HG03342 (cell line): ENCODE data around the gene CASKIN2.
A peak's percentile ranks its signal among the peaks of the same experiment; 100 is the strongest.
"Not testable (repeated sequence)": the region's sequence is repeated elsewhere in the genome, so short reads cannot be mapped to it uniquely, and the experiment has no call there.

Experiments
- ATAC-seq: cut with Tn5 transposase; IDR thresholded peaks from one replicate; pipeline ENCODE4 v1.9.1; 2021; ENCODE audit warnings: mild to moderate bottlenecking, moderate library complexity; ENCODE audit not compliant: unreplicated experiment

The CASKIN2 gene

DNA sequence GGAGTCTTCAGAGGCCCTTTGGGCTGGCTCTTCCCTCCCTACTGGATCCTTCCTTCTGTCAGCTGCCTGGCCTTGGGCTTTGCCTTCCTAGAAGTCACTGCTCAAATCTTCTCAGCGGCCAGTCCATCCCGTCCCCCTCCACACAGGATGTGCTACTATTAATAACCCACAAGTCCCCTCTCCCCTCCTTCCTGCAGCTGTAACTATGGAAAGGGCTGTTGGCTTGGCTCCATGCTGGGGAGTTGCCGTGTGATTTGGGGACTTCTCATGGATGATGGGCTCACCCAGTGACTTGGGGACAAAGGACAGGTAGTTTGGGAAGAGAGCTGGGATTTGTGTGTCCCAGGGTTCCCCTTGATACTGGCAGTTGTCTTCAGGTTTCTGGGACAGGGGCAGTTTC lies 39.5 kb downstream of the CASKIN2 start:
- no peak for ATAC-seq

GRCh38 chr17:75475144-75475835 lies 40.0 kb downstream of the CASKIN2 start:
- ATAC-seq, result no peak

DNA sequence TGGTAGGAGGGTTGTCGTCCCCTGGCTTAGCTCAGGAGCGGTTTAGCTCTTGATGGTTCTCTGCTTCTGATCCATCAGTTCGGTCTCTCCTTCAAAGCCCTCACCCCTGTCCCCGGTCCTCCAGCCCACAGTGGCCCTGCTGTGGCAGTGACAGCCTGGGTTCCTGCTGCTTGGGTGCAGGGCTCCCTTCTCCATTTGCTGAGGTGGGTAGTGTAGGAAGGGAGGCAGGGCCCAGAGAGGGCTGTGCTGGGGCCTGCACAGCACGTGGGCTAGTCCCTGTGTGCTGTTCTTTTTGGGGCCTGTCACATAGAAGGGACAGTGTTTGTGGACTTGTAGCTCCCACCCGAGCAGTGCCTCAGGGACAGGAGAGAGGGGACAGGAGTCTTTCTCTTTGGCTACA lies 40.6 kb downstream of the CASKIN2 start:
- ATAC-seq, result no peak

DNA sequence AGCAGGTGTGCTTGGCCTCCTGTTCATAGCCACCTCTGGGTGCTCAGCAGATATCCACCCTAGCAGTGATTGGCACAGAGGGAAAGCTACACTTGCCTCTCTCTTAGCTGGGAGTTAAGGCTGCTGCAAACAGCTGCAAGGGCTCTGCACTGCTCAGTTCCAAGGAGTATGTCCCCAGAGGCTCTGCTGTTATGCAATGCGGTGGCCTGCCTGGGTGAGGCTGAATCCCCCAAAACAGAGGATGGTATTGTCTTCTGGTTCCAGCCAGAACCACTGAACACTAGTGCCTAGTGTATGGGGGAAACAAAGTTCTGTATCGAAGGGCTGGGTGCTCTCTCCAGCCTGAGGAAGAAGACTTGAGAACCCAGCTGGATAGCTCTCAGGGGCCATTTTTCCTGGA lies 42.1 kb downstream of the CASKIN2 start:
- no peak for ATAC-seq

DNA sequence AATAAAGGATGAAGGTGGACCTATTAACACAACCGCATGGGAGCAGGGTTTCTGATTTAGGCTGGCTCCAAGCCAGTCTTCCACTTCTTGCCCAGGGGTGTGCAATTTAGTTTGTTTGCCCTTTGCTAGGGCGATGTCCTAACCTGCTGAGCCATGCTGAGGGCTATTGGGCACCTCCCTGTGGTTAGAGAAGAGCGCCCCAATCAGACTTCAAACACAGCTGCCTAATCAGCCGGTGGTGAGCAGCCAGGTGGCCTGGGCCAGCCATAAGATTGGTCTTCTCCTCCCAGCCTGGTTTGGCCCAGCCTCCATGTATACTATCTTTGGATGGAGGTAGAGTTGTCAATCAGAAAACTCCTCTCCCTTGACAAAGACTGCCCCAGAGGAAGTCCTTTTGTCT lies 43.2 kb downstream of the CASKIN2 start:
- ATAC-seq, result no peak

GRCh38 chr17:75471207-75471606 lies 44.1 kb downstream of the CASKIN2 start:
- no peak for ATAC-seq

- ATAC-seq, result no peak
Measured at GRCh38 chr17:75468779-75469373, 46.5 kb downstream of the CASKIN2 start.

- no peak for ATAC-seq
Measured at GRCh38 chr17:75468291-75468754, 47.0 kb downstream of the CASKIN2 start.

GRCh38 chr17:75465039-75465438 lies 50.3 kb downstream of the CASKIN2 start:
- no peak for ATAC-seq

- no peak for ATAC-seq
Measured at GRCh38 chr17:75463603-75464002, 51.7 kb downstream of the CASKIN2 start.

GRCh38 chr17:75460295-75460694 lies 55.0 kb downstream of the CASKIN2 start:
- ATAC-seq, result no peak

DNA sequence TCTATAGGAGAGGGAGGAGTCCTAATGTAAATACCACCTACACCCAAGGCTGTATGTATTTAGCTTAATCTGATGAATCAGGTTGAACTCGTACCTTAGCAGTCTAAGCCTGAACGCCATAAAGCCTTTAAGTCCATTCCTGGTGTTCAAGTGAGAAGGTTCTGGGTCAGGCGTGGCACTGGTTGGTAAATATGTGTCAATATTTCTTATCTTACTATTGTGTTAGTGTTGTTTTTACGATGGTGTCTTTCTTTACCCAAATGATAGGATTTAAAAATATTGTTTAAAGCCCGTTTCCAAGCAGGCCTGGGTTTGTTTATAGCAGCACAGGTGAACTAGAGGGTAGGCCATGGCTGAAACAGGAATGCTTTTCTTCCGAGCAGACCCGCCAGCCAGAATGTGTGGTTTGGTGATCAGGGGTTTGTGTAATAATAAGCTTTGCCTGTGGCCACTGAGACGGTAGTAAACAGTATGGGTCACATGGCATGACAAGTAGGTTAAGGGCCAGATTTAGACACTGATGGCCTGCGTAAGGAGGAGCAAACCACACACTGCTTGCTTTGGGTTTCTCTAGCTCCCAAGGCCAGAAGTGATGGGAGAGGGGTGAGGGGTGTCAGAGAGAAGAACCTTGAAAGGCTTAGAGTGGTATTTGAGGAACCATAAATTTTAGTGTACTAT lies 55.6 kb downstream of the CASKIN2 start:
- no peak for ATAC-seq

DNA sequence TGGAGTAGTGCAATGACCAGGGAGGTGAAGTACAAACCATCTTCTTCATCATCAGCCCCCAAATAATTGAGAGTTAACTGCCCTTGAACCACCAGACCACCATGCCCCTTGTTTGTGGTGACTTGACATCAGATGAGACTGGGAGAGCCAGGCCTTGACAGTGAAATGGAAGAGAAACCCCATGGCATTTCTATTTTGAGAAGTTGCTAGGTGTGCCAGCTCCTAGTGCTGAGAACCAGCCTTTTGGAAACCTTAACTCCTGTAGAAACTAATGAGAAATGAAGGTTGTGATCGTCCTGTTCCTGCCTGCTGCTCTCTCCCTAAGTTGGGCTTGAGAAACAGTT lies 56.1 kb downstream of the CASKIN2 start:
- ATAC-seq, result no peak

DNA sequence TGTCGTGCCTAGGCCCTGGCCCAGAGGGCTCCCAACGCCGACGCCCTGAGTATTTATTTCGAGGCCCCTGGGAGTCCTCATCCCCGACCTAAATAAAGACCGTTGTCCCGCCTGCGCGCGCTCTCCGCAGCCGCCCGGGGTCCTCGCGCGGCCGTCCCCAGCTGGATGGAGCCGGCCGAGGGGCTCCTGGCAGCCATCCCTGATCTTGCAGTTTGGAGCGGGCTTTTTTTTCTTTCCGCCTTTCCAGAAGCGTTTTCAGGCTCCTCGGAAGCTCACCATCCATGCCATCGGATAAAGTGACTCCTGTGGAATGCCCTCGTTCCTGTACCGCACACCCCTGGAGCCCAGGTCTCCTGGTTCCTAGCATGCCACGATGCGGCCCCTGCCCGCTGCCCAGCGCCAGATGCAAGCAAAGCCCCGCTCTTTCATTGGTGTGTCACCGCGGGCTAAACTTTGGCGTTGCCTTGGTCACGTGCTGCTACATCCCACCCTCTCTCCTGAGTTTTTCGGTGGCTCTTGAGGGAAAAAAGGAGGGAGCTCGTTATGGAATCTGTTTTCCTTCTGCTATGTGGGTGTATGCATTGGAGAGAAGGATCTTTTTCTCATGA lies 58.2 kb downstream of the CASKIN2 start:
- no peak for ATAC-seq

DNA sequence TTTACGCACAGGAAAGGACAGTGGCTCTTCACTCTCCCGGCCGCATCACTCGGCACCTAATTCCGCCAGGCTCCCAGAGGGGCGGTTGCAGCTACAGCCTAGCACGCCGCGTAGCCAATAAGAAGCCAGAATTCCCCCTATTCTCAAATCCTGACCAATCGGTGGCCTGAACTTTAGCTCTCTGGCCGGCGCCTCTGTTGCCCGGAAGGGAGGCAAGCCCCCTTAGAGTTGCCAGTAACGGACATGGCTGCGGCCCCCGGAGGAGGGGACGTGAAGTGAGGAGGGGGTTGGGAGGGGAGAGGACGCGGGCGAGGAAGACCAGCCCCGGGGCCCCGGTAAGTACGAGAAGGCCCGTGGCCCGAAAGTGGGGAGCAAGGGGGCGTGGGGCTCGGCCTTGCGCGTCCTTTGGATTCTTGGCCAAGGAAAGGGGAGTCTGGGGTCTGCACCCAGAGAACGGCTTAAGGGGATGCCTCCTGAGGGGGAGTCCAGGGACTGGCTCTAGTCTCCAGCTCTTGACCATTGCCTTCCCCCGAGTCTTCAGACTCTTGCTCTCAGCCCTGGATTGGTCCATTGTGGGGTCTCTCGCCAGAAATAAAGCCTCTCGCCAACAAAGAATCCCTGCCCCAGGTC lies 58.8 kb downstream of the CASKIN2 start, which contains the start of gene TMEM94:
Gene TMEM94 (plus strand): TSS at position 219 of the 630 bp plus-strand sequence. CDS start 15,271 bp downstream, outside the sequence.
- peak; percentile 92 for ATAC-seq

- ATAC-seq, result no peak
Measured at GRCh38 chr17:75456039-75456416, 59.3 kb downstream of the CASKIN2 start.

- not testable (repeated sequence) for ATAC-seq
Measured at GRCh38 chr17:75454672-75455071, 60.7 kb downstream of the CASKIN2 start.

GRCh38 chr17:75454193-75454592 lies 61.1 kb downstream of the CASKIN2 start:
- no peak for ATAC-seq

DNA sequence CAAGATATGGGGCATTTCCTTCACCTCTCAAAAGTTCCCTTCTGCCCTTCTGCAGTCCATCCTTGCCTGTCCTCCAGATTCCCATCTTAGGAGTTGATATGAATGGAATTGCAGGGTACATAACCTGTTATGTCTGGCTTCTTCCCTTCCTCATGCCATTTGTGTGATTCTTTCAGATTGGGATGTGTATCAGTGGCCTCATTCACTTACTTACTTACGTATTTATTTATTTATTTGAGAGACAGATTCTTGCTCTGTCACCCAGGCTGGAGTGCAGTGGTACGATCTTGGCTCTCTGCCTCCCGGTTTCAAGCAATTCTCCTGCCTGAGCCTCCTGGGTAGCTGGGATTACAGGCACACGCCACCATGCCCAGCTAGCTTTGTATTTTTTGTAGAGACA lies 65.1 kb downstream of the CASKIN2 start:
- no peak for ATAC-seq
